AG08396 (cell line): ENCODE results near the gene OPRM1.
"Not testable (repeated sequence)": the region's sequence is repeated elsewhere in the genome, so short reads cannot be mapped to it uniquely, and the experiment has no call there.

ENCODE experiments used
- DNase-seq: peaks from one replicate; pipeline ENCODE4 v3.0.0; 2012; ENCODE audit warnings: low spot score, mixed read lengths

The OPRM1 gene

GRCh38 chr6:154209555-154209954 is 170.5 kb downstream of the OPRM1 start:
- no peak for DNase-seq

- no peak for DNase-seq
Measured at GRCh38 chr6:154210678-154211077, 171.6 kb downstream of the OPRM1 start.

GRCh38 chr6:154213782-154214181 is 174.7 kb downstream of the OPRM1 start:
- DNase-seq, result no peak

GRCh38 chr6:154218301-154218700 is 179.3 kb downstream of the OPRM1 start:
- DNase-seq, result no peak

GRCh38 chr6:154218787-154219186 is 179.7 kb downstream of the OPRM1 start:
- DNase-seq, result no peak

GRCh38 chr6:154219250-154219649 is 180.2 kb downstream of the OPRM1 start:
- DNase-seq, result no peak

- DNase-seq, result no peak
Measured at GRCh38 chr6:154222716-154223115, 183.7 kb downstream of the OPRM1 start.

GRCh38 chr6:154223296-154223695 is 184.3 kb downstream of the OPRM1 start:
- DNase-seq, result no peak

GRCh38 chr6:154226461-154226860 is 187.4 kb downstream of the OPRM1 start:
- DNase-seq, result no peak

- DNase-seq, result no peak
Measured at GRCh38 chr6:154227862-154228520, 189.0 kb downstream of the OPRM1 start.

GRCh38 chr6:154228521-154228905 is 189.5 kb downstream of the OPRM1 start:
- no peak for DNase-seq

GRCh38 chr6:154229786-154230185 is 190.7 kb downstream of the OPRM1 start:
- DNase-seq, result no peak

GRCh38 chr6:154230393-154230792 is 191.4 kb downstream of the OPRM1 start:
- DNase-seq, result no peak

- no peak for DNase-seq
Measured at GRCh38 chr6:154230910-154231595, 192.0 kb downstream of the OPRM1 start.

- no peak for DNase-seq
Measured at GRCh38 chr6:154232013-154232910, 193.2 kb downstream of the OPRM1 start.

- no peak for DNase-seq
Measured at GRCh38 chr6:154233383-154233782, 194.3 kb downstream of the OPRM1 start.

- no peak for DNase-seq
Measured at GRCh38 chr6:154234019-154234772, 195.2 kb downstream of the OPRM1 start.

GRCh38 chr6:154236646-154237301 is 197.7 kb downstream of the OPRM1 start:
- no peak for DNase-seq

GRCh38 chr6:154238831-154239230 is 199.8 kb downstream of the OPRM1 start:
- DNase-seq, result no peak

- DNase-seq, result no peak
Measured at GRCh38 chr6:154239392-154239791, 200.4 kb downstream of the OPRM1 start.

- DNase-seq, result not testable (repeated sequence)
Measured at GRCh38 chr6:154241061-154241460, 202.0 kb downstream of the OPRM1 start.

- DNase-seq, result no peak
Measured at GRCh38 chr6:154241581-154241980, 202.5 kb downstream of the OPRM1 start.
